GM12874 (cell line): ENCODE measurements around the gene TEN1.

Experiments
- TF ChIP-seq, protein P1 (sequence below): IDR thresholded peaks from 2 replicates; pipeline ENCODE4 v1.5.1; 2011; ENCODE audit warnings: low read depth, mild to moderate bottlenecking, control low read depth, low read length, moderate library complexity; ENCODE audit not compliant: insufficient read depth

Gene TEN1

DNA sequence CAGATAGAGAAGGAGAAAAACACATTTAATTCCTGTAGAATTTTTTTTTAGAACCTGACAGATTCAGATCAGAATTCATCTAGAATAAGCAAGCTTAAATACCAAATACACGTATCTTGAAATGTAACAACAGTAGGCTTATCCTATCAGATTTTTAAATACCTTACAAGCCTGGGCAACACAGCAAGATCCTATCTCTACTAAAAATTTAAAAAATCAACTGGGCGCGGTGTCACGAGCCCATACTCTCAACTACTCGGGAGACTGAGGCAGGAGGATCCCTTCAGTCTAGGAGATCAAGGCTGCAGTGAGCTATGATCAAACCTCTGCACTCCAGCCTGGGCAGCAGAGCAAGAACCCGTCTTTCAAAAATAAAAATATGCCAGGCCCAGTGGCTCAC lies 13.6 kb upstream of the TEN1 start:
- TF ChIP-seq, protein P1, sequence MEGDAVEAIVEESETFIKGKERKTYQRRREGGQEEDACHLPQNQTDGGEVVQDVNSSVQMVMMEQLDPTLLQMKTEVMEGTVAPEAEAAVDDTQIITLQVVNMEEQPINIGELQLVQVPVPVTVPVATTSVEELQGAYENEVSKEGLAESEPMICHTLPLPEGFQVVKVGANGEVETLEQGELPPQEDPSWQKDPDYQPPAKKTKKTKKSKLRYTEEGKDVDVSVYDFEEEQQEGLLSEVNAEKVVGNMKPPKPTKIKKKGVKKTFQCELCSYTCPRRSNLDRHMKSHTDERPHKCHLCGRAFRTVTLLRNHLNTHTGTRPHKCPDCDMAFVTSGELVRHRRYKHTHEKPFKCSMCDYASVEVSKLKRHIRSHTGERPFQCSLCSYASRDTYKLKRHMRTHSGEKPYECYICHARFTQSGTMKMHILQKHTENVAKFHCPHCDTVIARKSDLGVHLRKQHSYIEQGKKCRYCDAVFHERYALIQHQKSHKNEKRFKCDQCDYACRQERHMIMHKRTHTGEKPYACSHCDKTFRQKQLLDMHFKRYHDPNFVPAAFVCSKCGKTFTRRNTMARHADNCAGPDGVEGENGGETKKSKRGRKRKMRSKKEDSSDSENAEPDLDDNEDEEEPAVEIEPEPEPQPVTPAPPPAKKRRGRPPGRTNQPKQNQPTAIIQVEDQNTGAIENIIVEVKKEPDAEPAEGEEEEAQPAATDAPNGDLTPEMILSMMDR: no peak

DNA sequence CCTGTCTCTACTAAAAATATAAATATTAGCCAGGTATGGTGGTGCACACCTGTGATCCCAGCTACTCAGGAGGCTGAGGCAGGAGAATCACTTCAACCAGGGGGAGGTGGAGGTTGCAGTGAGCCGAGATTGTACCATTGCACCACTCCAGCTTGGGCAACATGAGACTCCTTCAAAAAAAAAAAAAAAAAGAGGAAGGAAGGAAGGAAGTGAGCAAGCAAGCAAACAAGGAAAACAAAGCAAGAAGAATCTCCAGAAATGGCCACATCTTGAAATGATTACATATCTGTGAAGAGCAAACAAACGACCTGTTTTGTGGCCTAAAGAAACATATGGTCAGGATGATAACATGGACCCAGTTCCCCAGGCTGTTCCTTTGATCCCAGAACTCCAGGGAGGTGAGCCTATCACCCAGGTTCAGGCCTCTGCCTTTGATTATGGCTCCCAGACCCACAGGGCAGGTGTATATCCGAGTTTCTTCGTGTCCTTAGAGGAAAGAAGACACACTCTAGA lies 9.0 kb upstream of the TEN1 start:
- TF ChIP-seq, protein P1: no peak

DNA sequence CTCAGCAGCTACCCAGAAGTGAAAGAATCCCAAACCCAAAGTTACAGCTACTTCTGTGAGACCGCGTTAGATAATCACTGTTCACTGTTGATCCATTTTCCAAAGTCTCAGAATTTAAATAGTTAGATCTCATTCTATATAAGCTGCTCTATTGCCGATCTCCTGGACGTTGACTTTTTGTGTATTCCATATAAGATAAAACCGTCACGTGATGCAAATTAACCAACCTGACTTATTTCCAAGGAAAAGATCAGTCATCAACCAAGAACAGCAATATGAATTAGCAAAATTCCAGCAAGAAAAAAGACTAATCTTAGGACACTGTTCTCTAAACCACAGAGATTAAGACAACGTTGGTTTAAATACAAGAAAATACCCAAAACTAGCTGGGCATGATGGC lies 8.4 kb upstream of the TEN1 start:
- TF ChIP-seq, protein P1: no peak

DNA sequence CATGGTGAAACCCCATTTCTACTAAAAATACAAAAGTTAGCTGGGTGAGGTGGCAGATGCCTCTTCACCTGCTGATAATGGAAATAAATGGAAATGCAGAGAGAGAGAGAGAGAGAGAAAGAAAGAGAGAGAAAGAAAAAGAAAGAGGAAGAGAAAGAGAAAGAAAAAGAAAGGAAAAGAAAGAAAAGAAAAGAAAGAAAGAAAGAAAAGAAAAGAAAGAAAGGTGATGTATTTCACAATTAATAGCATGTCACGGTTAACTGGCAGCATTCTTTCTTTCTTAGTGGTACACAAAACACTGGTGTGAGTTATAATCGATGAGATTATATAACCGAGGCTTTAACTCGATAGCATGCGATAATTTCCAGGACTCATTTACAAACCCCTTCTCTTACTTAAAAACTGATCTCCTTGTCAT lies 3.3 kb upstream of the TEN1 start:
- TF ChIP-seq, protein P1: no peak

DNA sequence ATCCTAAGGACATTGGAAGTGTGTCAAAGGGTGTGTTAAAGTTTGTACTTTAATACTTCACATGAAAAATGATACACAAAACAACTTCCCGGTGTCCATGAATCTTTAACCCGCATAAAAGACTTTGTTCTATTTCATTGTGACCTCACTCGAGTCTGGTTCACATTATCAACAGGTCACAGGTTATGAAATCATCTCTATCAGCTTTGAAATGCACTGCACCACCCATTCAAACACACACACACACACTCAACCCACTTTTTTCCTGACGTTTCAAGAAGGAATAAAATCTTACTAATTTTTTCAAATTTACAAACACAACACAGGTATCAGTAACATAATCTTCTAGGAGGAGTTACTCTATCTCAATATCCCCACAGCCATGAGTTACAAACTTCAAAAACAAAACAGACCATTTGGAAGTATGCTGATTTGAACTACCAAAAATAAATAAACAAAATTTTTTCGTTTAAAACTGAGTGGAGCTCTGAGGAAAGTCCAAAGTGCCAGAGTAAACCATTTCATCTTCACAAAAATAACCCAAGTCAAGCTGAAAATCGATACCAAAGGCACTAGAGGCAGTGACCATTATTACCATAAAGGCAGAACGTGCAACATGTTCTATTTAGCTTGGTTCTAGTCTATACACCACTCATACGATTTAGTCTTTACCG lies 2.7 kb upstream of the TEN1 start:
- TF ChIP-seq, protein P1: no peak

DNA sequence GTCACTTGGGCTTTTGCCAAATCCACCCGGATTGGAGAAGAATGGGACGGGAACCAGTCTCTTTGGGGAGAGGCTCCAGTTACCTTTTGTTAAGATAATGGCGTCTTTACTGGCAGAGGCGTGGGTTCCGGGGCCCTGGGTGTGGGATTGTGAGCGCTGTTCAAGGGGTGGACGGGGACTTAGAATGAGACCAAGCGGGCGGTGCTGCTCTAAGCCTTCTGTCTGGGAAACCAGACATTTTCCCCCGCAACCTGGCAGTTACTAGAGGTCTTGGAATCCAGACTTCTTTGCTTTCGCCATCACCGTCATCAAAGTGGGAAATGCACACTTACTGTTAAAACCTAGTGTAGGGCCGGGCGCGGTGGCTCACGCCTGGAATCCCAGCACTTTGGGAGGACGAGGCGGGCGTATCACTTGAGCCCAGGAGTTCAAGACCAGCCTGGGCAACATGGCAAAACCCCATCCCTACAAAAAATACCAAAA lies 706 bp downstream of the TEN1 start:
- TF ChIP-seq, protein P1: no peak

DNA sequence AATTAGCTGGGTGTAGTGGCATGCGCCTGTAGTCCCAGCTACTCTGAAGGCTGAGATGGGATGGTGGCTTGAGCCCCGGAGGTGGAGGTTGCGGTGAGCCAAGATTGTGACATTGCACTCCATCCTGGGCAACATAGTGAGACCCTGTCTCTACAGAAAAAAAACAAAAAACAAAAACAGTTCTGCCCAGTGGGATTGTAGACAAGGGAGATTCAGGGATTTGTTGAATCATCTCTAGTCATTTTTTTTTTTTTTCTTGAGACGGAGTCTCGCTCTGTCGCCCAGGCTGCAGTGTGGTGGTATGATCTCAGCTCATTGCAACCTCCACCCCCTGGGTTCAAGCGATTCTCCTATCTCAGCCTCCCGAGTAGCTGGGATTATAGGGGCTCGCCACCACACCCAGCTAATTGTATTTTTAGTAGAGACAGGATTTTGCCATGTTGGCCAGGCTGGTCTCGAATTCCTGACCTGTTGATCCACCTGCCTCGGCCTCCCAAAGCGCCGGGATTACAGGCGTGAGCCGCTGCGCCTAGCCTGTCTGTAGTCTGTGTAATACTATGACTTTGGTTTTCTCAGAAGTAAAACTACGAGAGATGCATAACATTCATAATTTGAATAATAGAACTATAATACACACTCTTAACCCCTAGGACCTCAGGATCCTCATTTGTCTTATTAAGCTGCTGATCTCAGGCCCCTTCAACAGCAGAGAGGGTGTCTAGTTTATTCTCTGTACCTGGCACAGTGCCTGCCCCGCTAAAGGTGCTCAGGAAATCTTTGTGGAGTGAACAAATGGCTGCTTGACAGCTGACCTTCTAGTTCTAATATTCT lies 1.4 kb downstream of the TEN1 start:
- TF ChIP-seq, protein P1: no peak
